Peyer's patch (tissue), 4 donors: ENCODE measurements around the gene RIPPLY3. TPM values are rescaled to one million over a fixed set of nuclear protein-coding genes. Genes with fewer than 3 reads are reported as not detected.
"Not testable (repeated sequence)": the region's sequence is repeated elsewhere in the genome, so short reads cannot be mapped to it uniquely, and the experiment has no call there.

ENCODE experiments used
- DNase-seq, 3 donors: peaks; one replicate each; pipeline ENCODE4 v3.0.0-alpha.2; 2017 to 2019
- H3K27ac ChIP-seq, 4 donors: fragments of 200-600 bp; sonication (generic); one replicate each; pipeline ENCODE4 v1.5.1; 2016 to 2019
- H3K27me3 ChIP-seq, 2 donors: fragments of 200-600 bp; sonication (generic); one replicate each; pipeline ENCODE4 v1.5.1; 2019
- H3K36me3 ChIP-seq, 3 donors: fragments of 200-600 bp; sonication (generic); one replicate each; pipeline ENCODE4 v1.5.1; 2016 to 2019
- H3K4me1 ChIP-seq, 4 donors: fragments of 200-600 bp; sonication (generic); one replicate each; pipeline ENCODE4 v1.5.1; 2016 to 2019
- H3K4me3 ChIP-seq, 4 donors: fragments of 200-600 bp; sonication (generic); 1 replicate in 3 of 4; 2 replicates in 1 of 4; pipeline ENCODE4 v1.5.1; 2016 to 2019; ENCODE audit warnings: mild to moderate bottlenecking in 1 of 4
- H3K9me3 ChIP-seq, 4 donors: fragments of 200-600 bp; sonication (generic); one replicate each; pipeline ENCODE4 v1.5.1; 2016 to 2019; ENCODE audit warnings: mild to moderate bottlenecking in 1 of 4
- POLR2A ChIP-seq, 2 donors: fragments of 450-650 bp; IDR thresholded peaks; one replicate each; pipeline ENCODE4 v1.5.1; 2017; ENCODE audit warnings: antibody characterized with exemption in 2 of 2, mild to moderate bottlenecking in 2 of 2, moderate library complexity in 2 of 2
- total RNA-seq, 4 donors: library from RNA; depleted of rRNA; stranded (reverse); fragments of >200 nt; gene quantifications; one replicate each; pipeline ENCODE4 v1.1.0, GENCODE V29; 2016
- TF ChIP-seq, protein P1 (sequence below), 6 experiments: fragments of 450-650 bp in 4 of 6; fragments of 200-600 bp in 2 of 6; sonication (generic) in 1 of 6; IDR thresholded peaks; one replicate each; pipeline ENCODE4 v1.5.1; 2017 to 2019; ENCODE audit warnings: antibody characterized with exemption in 6 of 6, mild to moderate bottlenecking in 3 of 6, moderate library complexity in 1 of 6

RIPPLY3 gene
- total RNA-seq, 4 donors from 2014 or later: 0.54 to 3.3 TPM; not detected in 2

DNA sequence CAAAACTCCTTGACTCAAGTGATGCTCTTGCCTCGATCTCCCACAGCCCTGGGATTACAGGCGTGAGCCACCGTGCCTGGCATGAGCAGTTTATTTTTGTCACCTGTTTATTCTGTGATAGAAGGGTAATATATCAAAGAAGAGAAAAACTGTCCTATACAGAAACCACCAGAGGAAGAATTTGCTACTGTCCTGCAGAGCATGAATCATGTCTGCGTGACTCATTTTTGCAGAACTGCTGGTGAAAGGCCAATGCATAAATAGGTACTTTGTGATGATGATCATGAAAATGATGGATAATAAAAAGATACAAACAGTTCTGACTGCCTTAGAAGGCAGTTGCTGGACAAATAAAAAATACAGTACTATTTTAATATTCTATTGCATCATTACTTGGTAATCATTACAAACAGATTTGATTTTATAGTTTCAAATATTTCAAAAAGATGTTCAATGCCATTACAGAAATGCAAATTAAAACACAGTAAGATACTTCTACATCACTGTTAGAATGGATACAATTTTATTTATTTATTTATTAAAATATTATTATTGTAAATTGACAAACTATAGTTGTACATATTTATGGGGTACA is 26.5 kb downstream of the RIPPLY3 start:
- H3K36me3 ChIP-seq: no peaks in the 10 kb centered on the region
- peak in 1 of 3 donors; percentile 57 for DNase-seq
- H3K9me3 ChIP-seq: no peaks in the 10 kb centered on the region
- TF ChIP-seq, protein P1, sequence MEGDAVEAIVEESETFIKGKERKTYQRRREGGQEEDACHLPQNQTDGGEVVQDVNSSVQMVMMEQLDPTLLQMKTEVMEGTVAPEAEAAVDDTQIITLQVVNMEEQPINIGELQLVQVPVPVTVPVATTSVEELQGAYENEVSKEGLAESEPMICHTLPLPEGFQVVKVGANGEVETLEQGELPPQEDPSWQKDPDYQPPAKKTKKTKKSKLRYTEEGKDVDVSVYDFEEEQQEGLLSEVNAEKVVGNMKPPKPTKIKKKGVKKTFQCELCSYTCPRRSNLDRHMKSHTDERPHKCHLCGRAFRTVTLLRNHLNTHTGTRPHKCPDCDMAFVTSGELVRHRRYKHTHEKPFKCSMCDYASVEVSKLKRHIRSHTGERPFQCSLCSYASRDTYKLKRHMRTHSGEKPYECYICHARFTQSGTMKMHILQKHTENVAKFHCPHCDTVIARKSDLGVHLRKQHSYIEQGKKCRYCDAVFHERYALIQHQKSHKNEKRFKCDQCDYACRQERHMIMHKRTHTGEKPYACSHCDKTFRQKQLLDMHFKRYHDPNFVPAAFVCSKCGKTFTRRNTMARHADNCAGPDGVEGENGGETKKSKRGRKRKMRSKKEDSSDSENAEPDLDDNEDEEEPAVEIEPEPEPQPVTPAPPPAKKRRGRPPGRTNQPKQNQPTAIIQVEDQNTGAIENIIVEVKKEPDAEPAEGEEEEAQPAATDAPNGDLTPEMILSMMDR (IDR thresholded peaks at IDR 0.05): no peak
- no peak for TF ChIP-seq POLR2A (IDR thresholded peaks at IDR 0.05)
- H3K4me3 ChIP-seq: no peak overlapping the region
- no peaks in the 10 kb centered on the region for H3K27me3 ChIP-seq
- no peaks in the 10 kb centered on the region for H3K4me1 ChIP-seq
- H3K27ac ChIP-seq: no peak overlapping the region

DNA sequence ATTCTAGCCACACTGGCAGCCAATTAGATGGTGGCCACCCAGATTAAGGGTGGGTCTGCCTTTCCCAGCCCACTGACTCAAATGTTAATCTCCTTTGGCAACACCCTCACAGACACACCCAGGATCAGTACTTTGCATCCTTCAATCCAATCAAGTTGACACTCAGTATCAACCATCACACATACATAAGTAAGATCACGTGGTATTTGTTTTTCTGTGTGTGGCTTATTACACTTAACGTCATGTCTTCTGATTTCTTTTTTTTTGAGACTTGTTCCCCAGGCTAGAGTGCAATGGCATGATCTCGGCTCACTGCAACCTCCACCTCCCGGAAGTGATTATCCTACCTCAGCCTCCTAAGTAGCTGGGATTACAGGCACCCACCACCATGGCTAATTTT is 27.9 kb downstream of the RIPPLY3 start:
- H3K9me3 ChIP-seq, H3K4me1 ChIP-seq, H3K27ac ChIP-seq, H3K4me3 ChIP-seq, DNase-seq, H3K27me3 ChIP-seq, H3K36me3 ChIP-seq: not testable (repeated sequence)

DNA sequence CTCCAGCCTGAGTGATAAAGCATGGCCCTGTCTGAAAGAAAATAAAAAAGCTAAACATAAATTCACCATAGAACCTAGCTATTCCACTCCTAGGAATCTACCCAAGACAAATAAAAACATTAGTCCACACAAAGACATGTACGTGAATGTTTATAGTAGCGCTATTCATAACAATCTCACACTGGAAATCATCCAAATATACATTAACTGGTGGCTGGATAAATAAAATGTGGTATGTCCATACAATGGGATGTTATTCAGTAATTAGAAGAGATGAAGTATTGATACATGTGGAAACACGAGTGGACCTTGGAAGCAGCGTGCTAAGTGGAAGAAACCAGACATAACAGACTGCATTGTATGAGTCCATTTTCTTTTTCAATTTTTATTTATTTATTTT is 29.7 kb downstream of the RIPPLY3 start:
- no peaks in the 10 kb centered on the region for H3K4me1 ChIP-seq
- H3K27ac ChIP-seq: no peak overlapping the region
- DNase-seq: no peak
- H3K27me3 ChIP-seq: no peaks in the 10 kb centered on the region
- H3K9me3 ChIP-seq: no peaks in the 10 kb centered on the region
- no peak overlapping the region for H3K4me3 ChIP-seq
- TF ChIP-seq POLR2A (IDR thresholded peaks at IDR 0.05): no peak
- TF ChIP-seq, protein P1 (IDR thresholded peaks at IDR 0.05): no peak
- no peaks in the 10 kb centered on the region for H3K36me3 ChIP-seq

DNA sequence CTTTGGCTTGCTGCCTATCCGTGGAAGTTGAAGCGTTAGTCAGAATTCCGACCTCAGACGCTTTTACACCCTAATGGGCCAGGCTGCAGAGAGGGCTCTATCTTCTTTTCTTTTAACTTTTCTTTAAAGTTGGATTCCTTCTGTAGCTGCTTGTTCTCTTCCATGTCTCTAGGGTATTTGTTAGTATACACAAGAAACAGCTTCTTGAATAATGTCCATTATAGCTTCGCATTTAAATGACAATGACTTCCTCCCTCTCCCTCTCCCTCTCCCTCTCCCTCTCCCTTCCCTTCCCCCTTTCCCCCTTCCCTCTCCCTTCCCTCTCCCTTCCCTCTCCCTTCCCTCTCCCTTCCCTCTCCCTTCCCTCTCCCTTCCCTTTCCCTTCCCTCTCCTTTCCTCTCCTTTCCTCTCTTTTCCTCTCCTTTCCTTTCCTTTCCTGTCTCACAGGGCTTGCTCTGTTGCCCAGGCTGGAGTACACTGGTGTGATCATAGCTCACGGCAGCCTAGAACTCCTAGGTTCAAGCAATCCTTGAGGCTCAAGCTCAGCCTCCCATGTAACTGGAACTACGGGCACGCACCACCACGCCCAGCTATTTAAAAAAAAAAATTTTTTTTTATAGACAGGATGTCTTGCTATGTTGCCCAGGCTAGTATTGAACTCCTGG is 33.0 kb downstream of the RIPPLY3 start:
- no peaks in the 10 kb centered on the region for H3K27me3 ChIP-seq
- H3K4me1 ChIP-seq: no peaks in the 10 kb centered on the region
- H3K27ac ChIP-seq: no peak overlapping the region
- no peak for DNase-seq
- no peak for TF ChIP-seq POLR2A (IDR thresholded peaks at IDR 0.05)
- TF ChIP-seq, protein P1 (IDR thresholded peaks at IDR 0.05): no peak
- H3K36me3 ChIP-seq: no peaks in the 10 kb centered on the region
- H3K4me3 ChIP-seq: no peak overlapping the region
- H3K9me3 ChIP-seq: no peaks in the 10 kb centered on the region

DNA sequence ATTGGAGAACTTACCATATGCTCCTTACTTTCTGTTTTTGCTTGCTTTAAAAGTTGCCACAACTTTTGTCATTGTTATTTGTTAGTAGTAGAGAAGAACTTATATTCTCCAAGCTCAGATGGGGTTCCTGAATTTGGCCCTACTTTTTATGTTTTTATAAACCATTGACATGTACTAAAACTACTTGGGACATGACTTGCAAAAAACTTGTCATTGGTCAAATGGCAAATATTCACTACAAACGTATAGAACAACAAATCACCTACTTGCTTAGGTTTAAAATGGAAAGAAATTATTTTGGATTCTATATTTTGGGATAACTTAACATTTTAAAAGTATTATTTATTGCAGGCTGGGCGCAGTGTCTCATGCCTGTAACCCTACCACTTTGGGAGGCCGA is 33.7 kb downstream of the RIPPLY3 start:
- Histone ChIP-seq H3K4me1 (no peaks in the 10 kb centered on the region), H3K27me3 (no peaks in the 10 kb centered on the region), H3K9me3 (no peaks in the 10 kb centered on the region), H3K27ac (no peak overlapping the region), H3K4me3 (no peak overlapping the region), H3K36me3 (no peaks in the 10 kb centered on the region)
- DNase-seq: no peak
- no peak for TF ChIP-seq POLR2A (IDR thresholded peaks at IDR 0.05)
- TF ChIP-seq, protein P1 (IDR thresholded peaks at IDR 0.05): no peak

DNA sequence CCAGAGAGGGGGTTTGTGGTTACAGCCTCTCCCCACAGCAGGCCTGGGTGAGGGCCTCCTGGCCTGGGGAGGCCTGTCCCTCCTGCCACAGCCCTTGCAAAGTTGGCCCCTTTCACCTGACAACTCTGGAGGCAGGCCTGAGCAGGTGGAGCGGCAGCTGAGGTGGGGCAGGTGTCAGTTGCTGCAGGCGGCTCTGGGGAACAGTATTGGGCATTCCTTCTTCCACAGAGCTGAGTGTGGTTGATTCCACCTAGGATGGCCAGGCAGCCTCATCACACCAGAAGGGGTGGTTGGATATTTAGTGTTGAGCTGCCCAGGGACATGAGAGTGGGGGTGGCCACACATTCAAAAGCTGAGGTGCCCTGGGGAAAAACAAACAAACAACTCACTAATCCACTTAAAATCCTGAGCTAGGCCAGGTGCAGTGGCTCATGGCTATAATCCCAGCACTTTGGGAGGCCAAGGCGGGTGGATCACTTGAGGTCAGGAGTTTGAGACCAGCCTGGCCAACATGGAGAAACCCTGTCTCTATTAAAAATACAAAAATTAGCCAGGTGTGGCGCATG is 35.3 kb downstream of the RIPPLY3 start:
- Histone ChIP-seq H3K4me3 (no peak overlapping the region), H3K27ac (no peak overlapping the region), H3K36me3 (no peaks in the 10 kb centered on the region), H3K27me3 (no peaks in the 10 kb centered on the region), H3K4me1 (no peaks in the 10 kb centered on the region), H3K9me3 (no peaks in the 10 kb centered on the region)
- TF ChIP-seq POLR2A (IDR thresholded peaks at IDR 0.05): no peak
- TF ChIP-seq, protein P1 (IDR thresholded peaks at IDR 0.05): no peak
- DNase-seq: no peak
